Mesenchymal stem cell (in vitro differentiated cells and primary cell): ENCODE measurements around the gene TCF7.
A peak's percentile ranks its signal among the peaks of the same experiment; 100 is the strongest.

Experiments used
- DNase-seq: peaks from one replicate; pipeline ENCODE4 v3.0.0-alpha.2; 2013
- H2AFZ ChIP-seq: one replicate; pipeline ENCODE4 v1.6.1; 2013; ENCODE audit warnings: low read depth, mild to moderate bottlenecking, control low read depth, inconsistent platforms, low read length, moderate library complexity
- H2AK5ac ChIP-seq: 2 replicates; pipeline ENCODE4 v1.6.1; 2013; ENCODE audit warnings: low read length, moderate library complexity, mild to moderate bottlenecking, inconsistent platforms; ENCODE audit not compliant: severe bottlenecking
- H2BK120ac ChIP-seq: one replicate; pipeline ENCODE4 v1.6.1; 2013; ENCODE audit warnings: low read depth, mild to moderate bottlenecking, inconsistent platforms, low read length, moderate library complexity
- H2BK12ac ChIP-seq, 2 experiments: one replicate each; pipeline ENCODE4 v1.6.1; 2013; ENCODE audit warnings: inconsistent platforms in 2 of 2, low read length in 2 of 2, mild to moderate bottlenecking in 2 of 2, moderate library complexity in 2 of 2, control low read depth in 1 of 2
- H2BK15ac ChIP-seq: one replicate; pipeline ENCODE4 v1.6.1; 2013; ENCODE audit warnings: mild to moderate bottlenecking, low read depth, inconsistent platforms; ENCODE audit not compliant: poor library complexity, severe bottlenecking
- H2BK5ac ChIP-seq: 2 replicates; pipeline ENCODE4 v1.6.1; 2013; ENCODE audit warnings: low read depth, mild to moderate bottlenecking, low read length, control low read depth, inconsistent platforms; ENCODE audit not compliant: poor library complexity, severe bottlenecking
- H3K14ac ChIP-seq, 2 experiments: one replicate each; pipeline ENCODE4 v1.6.1; 2013; ENCODE audit warnings: inconsistent platforms in 2 of 2, low read length in 2 of 2, control low read depth in 1 of 2, mild to moderate bottlenecking in 1 of 2, moderate library complexity in 1 of 2
- H3K18ac ChIP-seq, 2 experiments: one replicate each; pipeline ENCODE4 v1.6.1; 2013; ENCODE audit warnings: inconsistent platforms in 2 of 2, low read length in 2 of 2, control low read depth in 1 of 2, low read depth in 1 of 2, mild to moderate bottlenecking in 1 of 2
- H3K23ac ChIP-seq, 2 experiments: one replicate each; pipeline ENCODE4 v1.6.1; 2013; ENCODE audit warnings: inconsistent platforms in 2 of 2, low read length in 2 of 2, mild to moderate bottlenecking in 2 of 2, moderate library complexity in 2 of 2, control low read depth in 1 of 2
- H3K27ac ChIP-seq: 2 replicates; pipeline ENCODE4 v1.5.1; 2013; ENCODE audit warnings: mild to moderate bottlenecking, moderate library complexity, low read length, control low read depth, inconsistent platforms; ENCODE audit not compliant: poor library complexity, severe bottlenecking
- H3K27me3 ChIP-seq, 2 experiments: 2 replicates each; pipeline versions ENCODE4 v1.6.1 to v1.7.0; 2013; ENCODE audit warnings: low read length in 2 of 2, mild to moderate bottlenecking in 2 of 2, moderate library complexity in 2 of 2, control low read depth in 1 of 2, inconsistent platforms in 1 of 2; ENCODE audit not compliant: control insufficient read depth in 1 of 2, insufficient read depth in 1 of 2
- H3K36me3 ChIP-seq, 2 experiments: 2 replicates each; pipeline versions ENCODE4 v1.6.1 to v1.7.0; 2013; ENCODE audit warnings: low read length in 2 of 2, control low read depth in 1 of 2, inconsistent platforms in 1 of 2, low read depth in 1 of 2, mild to moderate bottlenecking in 1 of 2; ENCODE audit not compliant: insufficient read depth in 2 of 2, control insufficient read depth in 1 of 2
- H3K4ac ChIP-seq, 2 experiments: one replicate each; pipeline ENCODE4 v1.6.1; 2013; ENCODE audit warnings: inconsistent platforms in 2 of 2, low read length in 2 of 2, mild to moderate bottlenecking in 2 of 2, moderate library complexity in 2 of 2, control low read depth in 1 of 2, low read depth in 1 of 2
- H3K4me1 ChIP-seq: 2 replicates; pipeline ENCODE4 v1.6.1; 2013; ENCODE audit warnings: low read depth, low read length, control low read depth; ENCODE audit not compliant: control insufficient read depth, insufficient read depth
- H3K4me2 ChIP-seq: 2 replicates; pipeline ENCODE4 v1.6.1; 2013; ENCODE audit warnings: low read length, mild to moderate bottlenecking, inconsistent platforms; ENCODE audit not compliant: poor library complexity, severe bottlenecking
- H3K4me3 ChIP-seq, 2 experiments: 2 replicates each; pipeline versions ENCODE4 v1.5.1 to v1.7.0; 2013; ENCODE audit warnings: low read length in 2 of 2, mild to moderate bottlenecking in 2 of 2, control low read depth in 1 of 2, low read depth in 1 of 2; ENCODE audit not compliant: insufficient read depth in 1 of 2
- H3K79me1 ChIP-seq: replicated peaks from 2 replicates; pipeline ENCODE4 v1.6.1; 2013; ENCODE audit warnings: mild to moderate bottlenecking, control low read depth, low read length, inconsistent platforms; ENCODE audit not compliant: poor library complexity, severe bottlenecking
- H3K9ac ChIP-seq: 2 replicates; pipeline ENCODE4 v1.7.0; 2013; ENCODE audit warnings: mild to moderate bottlenecking, low read length, moderate library complexity
- H3K9me3 ChIP-seq: 2 replicates; pipeline ENCODE4 v1.7.0; 2013; ENCODE audit warnings: mild to moderate bottlenecking, low read length; ENCODE audit not compliant: control insufficient read depth
- H4K8ac ChIP-seq: one replicate; pipeline ENCODE4 v1.6.1; 2013; ENCODE audit warnings: inconsistent platforms, mild to moderate bottlenecking, low read length, moderate library complexity
- H4K91ac ChIP-seq: one replicate; pipeline ENCODE4 v1.6.1; 2013; ENCODE audit warnings: mild to moderate bottlenecking, low read length, inconsistent platforms
- WGBS: methylation state at CpG from one replicate; pipeline ENCODE4 v1.1.7; 2013; ENCODE audit warnings: mixed read lengths; 5-methylcytosine and 5-hydroxymethylcytosine counted together

TCF7 gene

GRCh38 chr5:134099939-134100282, 14.6 kb upstream of the TCF7 start:
- Histone ChIP-seq H3K14ac (no peak overlapping the region), H3K23ac (no peak overlapping the region), H2BK15ac (no peak overlapping the region), H3K4me3 (no peak overlapping the region), H3K79me1 (no peaks in the 10 kb centered on the region), H3K4me1 (peaks cover 5% of the 10 kb centered on the region), H2BK120ac (no peak overlapping the region), H2AK5ac (no peak overlapping the region), H3K4ac (no peak overlapping the region), H3K9ac (peak overlapping the region; percentile 57), H2BK5ac (no peak overlapping the region), H3K4me2 (no peak overlapping the region), H3K27me3 (peaks cover 9 to 10% of the 10 kb centered on the region in 2 experiments), H3K9me3 (no peaks in the 10 kb centered on the region), H2AFZ (no peak overlapping the region), H4K8ac (no peak overlapping the region), H3K27ac (no peak overlapping the region), H3K18ac (no peak overlapping the region), H3K36me3 (no peaks in the 10 kb centered on the region), H4K91ac (no peak overlapping the region), H2BK12ac (no peak overlapping the region)
- 80% methylated on average over 2 of the region's 2 CpGs for WGBS
- DNase-seq: no peak

DNA sequence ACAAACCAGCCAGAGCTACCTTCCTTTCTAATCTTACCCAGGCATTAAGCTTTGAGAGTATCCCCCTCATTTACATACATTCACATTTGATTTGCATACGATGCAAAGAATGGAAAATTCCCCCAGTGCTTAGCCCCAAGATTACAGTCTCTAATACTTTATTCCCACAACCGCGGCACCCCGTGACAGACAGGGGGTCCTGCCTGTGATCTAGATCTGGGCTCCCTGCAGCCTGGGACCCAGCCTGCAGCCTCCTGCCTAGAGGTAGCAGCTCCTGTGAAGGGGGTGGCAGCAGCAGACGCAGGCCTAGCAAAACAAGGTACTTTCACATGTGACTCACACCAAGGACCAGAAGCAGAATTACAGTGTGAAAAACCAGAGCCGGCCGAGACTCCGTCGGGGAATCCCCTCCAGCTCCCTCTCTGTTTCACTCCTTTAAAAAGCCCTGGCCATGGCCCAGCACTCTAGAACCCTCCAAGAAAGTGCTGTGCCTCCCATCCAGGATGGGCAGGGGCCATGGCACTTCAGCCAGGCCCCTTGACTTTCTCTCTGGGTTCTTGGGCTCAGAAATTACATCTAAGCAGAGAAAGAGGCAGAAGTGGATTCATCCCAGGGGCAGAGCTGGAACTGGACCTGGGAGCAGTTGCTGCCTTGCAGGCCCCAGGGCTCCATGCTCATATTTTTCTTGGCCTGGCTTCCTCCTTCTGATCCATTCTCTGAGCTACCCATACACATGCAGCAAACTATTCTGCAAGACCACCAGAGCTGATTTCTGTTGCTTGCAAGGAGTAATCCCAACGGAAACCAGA, 14.0 kb upstream of the TCF7 start:
- Histone ChIP-seq H2AK5ac (no peak overlapping the region), H3K4me3 (peak overlapping the region in 1 of 2 experiments; percentile 29), H3K27ac (peak overlapping the region; percentile 3), H2BK120ac (no peak overlapping the region), H2BK12ac (peak overlapping the region in 1 of 2 experiments; percentile 9), H3K79me1 (no peaks in the 10 kb centered on the region), H3K4ac (no peak overlapping the region), H3K9ac (peak overlapping the region; percentile 57), H3K27me3 (peaks cover 10 to 15% of the 10 kb centered on the region in 2 experiments), H3K9me3 (no peaks in the 10 kb centered on the region), H2BK15ac (no peak overlapping the region), H2AFZ (no peak overlapping the region), H3K14ac (no peak overlapping the region), H4K8ac (no peak overlapping the region), H3K36me3 (no peaks in the 10 kb centered on the region), H4K91ac (no peak overlapping the region), H2BK5ac (no peak overlapping the region), H3K4me1 (peaks cover 5% of the 10 kb centered on the region), H3K18ac (no peak overlapping the region), H3K4me2 (no peak overlapping the region), H3K23ac (no peak overlapping the region)
- whole genome bisulfite sequencing: 29% methylated on average over 10 of the region's 10 CpGs
- DNase-seq: peak; percentile 84

DNA sequence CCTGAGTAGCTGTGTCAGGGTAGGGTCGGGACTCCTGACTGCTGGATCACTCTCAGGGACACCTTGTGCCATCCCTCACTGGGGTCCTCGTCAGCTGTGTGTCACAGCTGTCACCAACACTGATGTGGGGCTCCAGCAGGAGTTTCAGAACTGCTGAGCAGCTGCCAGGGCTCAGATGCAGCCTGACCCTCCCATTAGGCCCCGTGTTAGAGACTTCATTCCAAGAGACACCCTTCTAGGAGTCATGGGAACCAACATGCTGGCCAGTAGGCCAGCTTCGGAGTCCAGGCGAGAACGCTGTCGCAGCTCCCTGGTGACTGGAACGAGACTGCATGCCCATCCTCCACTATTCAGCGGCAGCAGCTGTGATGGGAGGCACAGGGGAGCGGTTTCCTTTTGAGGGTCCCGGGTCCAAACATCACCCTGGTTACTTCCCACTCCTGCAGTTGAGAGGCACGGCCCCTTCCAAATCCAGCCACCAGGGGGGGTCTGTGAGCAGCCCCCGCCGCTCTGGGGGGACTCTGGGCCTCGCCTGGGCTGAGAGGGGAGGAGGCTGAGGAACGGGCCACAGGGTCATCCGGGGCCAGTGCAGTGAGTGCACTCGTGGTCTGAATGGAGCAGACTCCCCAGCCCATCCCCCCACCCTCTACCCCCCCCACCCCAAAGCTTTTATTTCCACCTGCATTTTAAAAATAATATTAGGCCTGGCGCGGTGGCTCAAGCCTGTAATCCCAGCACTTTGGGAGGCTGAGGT, 12.6 kb upstream of the TCF7 start:
- Histone ChIP-seq H3K14ac (no peak overlapping the region), H3K4me2 (no peak overlapping the region), H3K79me1 (no peaks in the 10 kb centered on the region), H2AK5ac (no peak overlapping the region), H3K18ac (no peak overlapping the region), H3K4me3 (no peak overlapping the region), H3K4me1 (peaks cover 5% of the 10 kb centered on the region), H4K8ac (no peak overlapping the region), H2AFZ (no peak overlapping the region), H3K36me3 (no peaks in the 10 kb centered on the region), H3K9ac (no peak overlapping the region), H2BK120ac (no peak overlapping the region), H3K27me3 (peaks cover 3 to 17% of the 10 kb centered on the region in 2 experiments), H3K23ac (no peak overlapping the region), H3K27ac (no peak overlapping the region), H2BK12ac (no peak overlapping the region), H4K91ac (no peak overlapping the region), H2BK15ac (no peak overlapping the region), H3K4ac (no peak overlapping the region), H3K9me3 (no peaks in the 10 kb centered on the region), H2BK5ac (no peak overlapping the region)
- 76% methylated on average over 11 of the region's 20 CpGs for WGBS
- peak; percentile 37 for DNase-seq

DNA sequence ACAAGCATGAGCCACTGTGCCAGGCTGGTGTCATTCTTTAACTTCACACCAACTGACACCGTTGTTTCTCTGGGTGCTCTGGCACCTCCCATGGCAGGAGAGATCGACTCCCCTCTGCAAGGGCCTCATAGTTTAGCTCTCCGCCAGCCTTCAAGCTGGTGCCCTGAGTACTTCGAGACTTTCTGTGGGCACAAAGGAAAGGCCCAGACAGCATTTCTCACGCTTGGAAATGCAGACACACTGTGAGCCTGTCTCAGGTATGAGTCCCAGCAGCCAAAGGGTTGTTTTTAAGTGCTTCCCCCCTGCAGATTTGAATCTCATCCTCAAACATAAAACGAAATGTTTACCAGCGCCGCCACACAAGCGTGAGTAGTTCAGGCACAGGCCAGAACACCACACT, 11.1 kb upstream of the TCF7 start:
- Histone ChIP-seq H3K27ac (no peak overlapping the region), H4K8ac (no peak overlapping the region), H3K79me1 (no peaks in the 10 kb centered on the region), H3K9ac (no peak overlapping the region), H3K4me3 (no peak overlapping the region), H3K4me1 (peaks cover 5% of the 10 kb centered on the region), H3K9me3 (no peaks in the 10 kb centered on the region), H2BK5ac (no peak overlapping the region), H3K18ac (no peak overlapping the region), H2BK12ac (no peak overlapping the region), H3K4me2 (no peak overlapping the region), H2AK5ac (no peak overlapping the region), H3K23ac (no peak overlapping the region), H3K36me3 (no peaks in the 10 kb centered on the region), H2BK15ac (no peak overlapping the region), H3K4ac (no peak overlapping the region), H3K14ac (no peak overlapping the region), H4K91ac (no peak overlapping the region), H2AFZ (no peak overlapping the region), H2BK120ac (no peak overlapping the region), H3K27me3 (peaks cover 0 to 19% of the 10 kb centered on the region in 2 experiments)
- WGBS: 85% methylated on average over 9 of the region's 9 CpGs
- no peak for DNase-seq
